Stimulated activated CD4-positive, alpha-beta T cell treated with anti-CD3 and anti-CD28 coated beads, TNF-alpha, amount 100 ng/mL, for 48 hours (primary cell): Measurements from ENCODE around the gene EID3.
"Not testable (repeated sequence)": the region's sequence is repeated elsewhere in the genome, so short reads cannot be mapped to it uniquely, and the experiment has no call there.

ENCODE experiments used
- DNase-seq, 3 donors: peaks; one replicate each; pipeline ENCODE4 v3.0.0-alpha.2; 2020; ENCODE audit warnings: low read depth in 3 of 3

Gene EID3

GRCh38 chr12:104303538-104304151 is at the start of gene EID3:
TSS of gene EID3 (plus strand) at chr12:104303739. CDS start at chr12:104303935, 196 bp downstream.
- DNase-seq, result peak; percentile 83 to 90 (median 85)

GRCh38 chr12:104257913-104258472 is 45.5 kb upstream of the EID3 start:
- no peak for DNase-seq

- no peak for DNase-seq
Measured at GRCh38 chr12:104258476-104259067, 45.0 kb upstream of the EID3 start.

- no peak for DNase-seq
Measured at GRCh38 chr12:104263026-104263425, 40.5 kb upstream of the EID3 start.

GRCh38 chr12:104263580-104264358 is 39.8 kb upstream of the EID3 start:
- DNase-seq, result no peak

- DNase-seq, result not testable (repeated sequence)
Measured at GRCh38 chr12:104265436-104265835, 38.1 kb upstream of the EID3 start.

GRCh38 chr12:104272938-104273337 is 30.6 kb upstream of the EID3 start:
- no peak for DNase-seq

GRCh38 chr12:104273503-104273902 is 30.0 kb upstream of the EID3 start:
- no peak for DNase-seq

GRCh38 chr12:104274811-104275210 is 28.7 kb upstream of the EID3 start:
- no peak for DNase-seq

GRCh38 chr12:104275689-104276088 is 27.9 kb upstream of the EID3 start:
- no peak for DNase-seq

GRCh38 chr12:104276273-104277131 is 27.0 kb upstream of the EID3 start:
- no peak for DNase-seq

- no peak for DNase-seq
Measured at GRCh38 chr12:104279164-104279563, 24.4 kb upstream of the EID3 start.

GRCh38 chr12:104280111-104280510 is 23.4 kb upstream of the EID3 start:
- DNase-seq, result no peak

GRCh38 chr12:104280717-104281458 is 22.7 kb upstream of the EID3 start:
- no peak for DNase-seq

- no peak for DNase-seq
Measured at GRCh38 chr12:104281636-104282035, 21.9 kb upstream of the EID3 start.

- DNase-seq, result no peak
Measured at GRCh38 chr12:104282109-104282508, 21.4 kb upstream of the EID3 start.

GRCh38 chr12:104285740-104286515 is 17.6 kb upstream of the EID3 start:
- no peak for DNase-seq

- peak; percentile 71 to 87 (median 79) for DNase-seq
Measured at GRCh38 chr12:104286516-104287482, 16.7 kb upstream of the EID3 start.
